Activated CD8-positive, alpha-beta memory T cell treated with anti-CD3 and anti-CD28 coated beads, Interleukin-2, amount 50 U/mL, for 1 hour (primary cell): ENCODE measurements around the gene DAB2IP.
"Not testable (repeated sequence)": the region's sequence is repeated elsewhere in the genome, so short reads cannot be mapped to it uniquely, and the experiment has no call there.

Experiments
- DNase-seq: peaks from one replicate; pipeline ENCODE4 v3.0.0-alpha.2; 2020; ENCODE audit errors: extremely low read depth

Gene DAB2IP

DNA sequence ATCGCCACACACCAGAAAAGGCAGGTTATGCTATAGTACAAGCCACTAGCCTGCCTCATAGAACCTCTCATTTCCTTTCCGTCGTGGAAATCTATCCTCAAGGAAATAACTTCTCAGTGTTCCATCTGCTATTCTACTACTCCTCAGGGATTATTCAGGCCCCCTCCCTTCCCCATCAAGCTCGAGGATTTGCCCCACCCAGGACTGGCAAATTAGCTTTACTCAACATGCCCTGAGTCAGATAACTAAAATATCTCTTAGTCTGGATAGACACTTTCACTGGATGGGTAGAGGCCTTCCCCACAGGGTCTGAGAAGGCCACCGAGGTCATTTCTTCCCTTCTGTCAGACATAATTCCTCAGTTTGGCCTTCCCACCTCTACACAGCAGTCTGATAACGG is 142.9 kb downstream of the DAB2IP start:
- DNase-seq = not testable (repeated sequence)

DNA sequence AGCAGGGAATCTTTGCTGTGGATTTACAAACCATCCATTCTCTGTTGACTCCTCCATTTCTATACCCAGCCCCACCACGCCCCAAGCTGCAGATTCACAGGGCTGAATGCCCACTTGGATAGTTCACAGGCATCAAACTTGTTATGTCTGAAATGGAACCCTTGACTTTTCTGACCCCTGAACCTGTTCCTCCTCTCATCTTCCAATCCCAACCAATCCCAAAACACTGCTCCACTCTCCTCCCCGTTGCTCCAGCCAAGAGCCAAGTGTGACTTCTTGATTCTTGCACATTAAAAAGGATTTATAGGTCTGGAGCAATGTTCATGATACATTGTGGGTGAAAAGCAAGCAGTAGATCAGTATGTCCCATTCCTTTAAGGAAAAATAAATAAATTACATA is 145.6 kb downstream of the DAB2IP start:
- DNase-seq = no peak

- DNase-seq = no peak
Measured at GRCh38 chr9:121798941-121799340, 147.5 kb downstream of the DAB2IP start.

GRCh38 chr9:121800376-121800775 is 148.9 kb downstream of the DAB2IP start:
- DNase-seq = no peak

GRCh38 chr9:121801579-121801978 is 150.1 kb downstream of the DAB2IP start:
- no peak for DNase-seq

GRCh38 chr9:121802753-121803152 is 151.3 kb downstream of the DAB2IP start:
- no peak for DNase-seq

- DNase-seq = no peak
Measured at GRCh38 chr9:121807069-121807822, 155.8 kb downstream of the DAB2IP start.

DNA sequence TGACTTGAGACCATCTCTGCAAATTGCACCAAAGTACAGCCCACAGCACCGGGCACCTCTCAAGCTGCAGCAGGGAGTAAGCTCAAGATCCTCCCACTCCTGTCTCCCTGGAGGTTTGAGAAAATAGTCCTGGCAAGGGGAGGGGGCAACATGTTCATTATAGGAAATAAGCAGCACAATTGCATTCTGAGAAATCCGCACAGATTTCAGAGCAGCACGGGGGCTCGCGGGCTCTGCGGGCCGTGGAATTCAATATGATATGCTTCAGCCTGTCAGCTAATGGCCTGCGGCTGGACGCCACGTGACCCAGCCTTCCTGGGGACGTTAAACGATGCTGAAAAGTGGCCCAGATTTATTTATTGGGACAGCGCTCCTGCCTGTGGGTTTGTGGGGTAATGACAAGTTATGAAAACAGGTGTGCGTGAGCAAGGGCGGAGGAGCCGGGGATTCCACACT is 156.4 kb downstream of the DAB2IP start:
- DNase-seq = no peak

GRCh38 chr9:121808781-121809180 is 157.3 kb downstream of the DAB2IP start:
- DNase-seq = no peak

DNA sequence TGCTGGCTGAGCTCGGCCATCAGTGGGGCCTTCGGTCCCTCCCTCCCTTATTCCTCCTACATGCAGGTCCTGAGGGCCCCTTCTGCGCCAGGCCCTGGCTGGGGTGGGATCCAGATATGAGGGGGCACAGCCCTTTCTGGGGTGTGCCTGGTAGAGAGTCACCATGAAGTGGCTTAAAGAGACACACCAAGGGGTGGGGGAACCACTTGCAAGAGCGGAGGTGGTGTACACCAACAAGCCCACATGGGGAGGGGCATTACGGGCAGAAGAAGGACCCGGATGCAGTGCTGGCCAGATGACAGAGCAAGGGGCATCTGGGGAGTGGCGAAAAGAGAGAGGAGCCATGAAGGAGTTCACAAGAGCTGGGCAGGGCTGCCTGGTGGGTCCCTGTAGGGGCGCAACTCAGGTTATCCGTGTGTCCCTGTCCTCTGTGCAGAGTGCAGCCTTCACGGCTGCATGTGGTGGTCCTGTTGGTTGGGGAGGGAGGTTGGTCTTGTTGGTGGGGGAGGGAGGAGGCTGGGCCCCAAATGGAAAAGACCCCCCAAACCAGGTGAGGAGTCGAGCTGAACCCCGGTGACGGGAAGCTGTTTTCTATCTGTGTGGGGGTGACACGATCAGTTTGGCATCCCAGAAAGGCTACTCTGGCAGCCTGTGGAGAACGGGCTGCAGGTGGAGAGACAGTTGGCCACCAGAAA is 158.1 kb downstream of the DAB2IP start:
- DNase-seq = no peak

GRCh38 chr9:121810489-121810888 is 159.1 kb downstream of the DAB2IP start:
- no peak for DNase-seq

GRCh38 chr9:121811140-121811539 is 159.7 kb downstream of the DAB2IP start:
- DNase-seq = no peak

DNA sequence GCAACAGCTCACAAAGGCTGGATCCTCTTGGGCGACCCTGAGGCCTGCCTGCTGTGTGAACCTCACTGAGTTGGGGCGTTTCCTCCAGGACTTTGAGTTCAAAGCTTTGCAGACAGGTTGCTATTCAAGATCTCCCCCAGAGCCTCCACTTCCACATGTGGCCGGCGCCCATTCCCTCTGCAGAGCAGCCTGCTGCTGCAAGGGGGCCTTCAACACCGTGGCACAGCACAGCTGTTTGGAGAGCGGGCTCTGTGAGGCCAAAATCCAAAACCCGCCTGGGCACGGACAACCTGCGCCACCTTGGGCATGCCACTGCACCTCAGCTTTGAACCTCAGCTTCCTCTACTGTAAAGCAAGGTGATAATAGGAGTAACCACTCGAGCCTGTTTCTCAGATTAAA is 160.3 kb downstream of the DAB2IP start:
- DNase-seq = no peak

- DNase-seq = no peak
Measured at GRCh38 chr9:121812159-121812735, 160.8 kb downstream of the DAB2IP start.

GRCh38 chr9:121813519-121814210 is 162.2 kb downstream of the DAB2IP start:
- no peak for DNase-seq

DNA sequence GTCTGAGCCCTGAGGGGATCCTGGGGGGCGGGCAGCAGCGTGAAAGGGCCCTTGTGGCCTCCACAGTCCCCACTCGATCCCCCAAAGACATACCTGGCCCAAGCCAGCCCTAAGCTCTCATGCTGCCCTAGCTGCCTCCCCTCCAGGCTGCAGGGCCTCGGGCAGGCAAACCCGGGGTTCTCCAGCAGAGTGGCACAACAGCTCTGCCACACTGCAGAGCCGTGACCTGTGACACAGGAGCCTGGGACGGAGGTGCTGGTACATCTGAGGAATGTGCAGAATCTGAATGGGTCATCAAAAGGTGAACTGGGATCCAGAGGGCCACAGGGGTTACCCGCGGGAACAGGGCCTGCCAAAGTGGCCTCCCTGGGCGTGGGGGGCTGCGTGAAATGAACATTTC is 163.2 kb downstream of the DAB2IP start:
- no peak for DNase-seq

- no peak for DNase-seq
Measured at GRCh38 chr9:121815084-121815483, 163.7 kb downstream of the DAB2IP start.

DNA sequence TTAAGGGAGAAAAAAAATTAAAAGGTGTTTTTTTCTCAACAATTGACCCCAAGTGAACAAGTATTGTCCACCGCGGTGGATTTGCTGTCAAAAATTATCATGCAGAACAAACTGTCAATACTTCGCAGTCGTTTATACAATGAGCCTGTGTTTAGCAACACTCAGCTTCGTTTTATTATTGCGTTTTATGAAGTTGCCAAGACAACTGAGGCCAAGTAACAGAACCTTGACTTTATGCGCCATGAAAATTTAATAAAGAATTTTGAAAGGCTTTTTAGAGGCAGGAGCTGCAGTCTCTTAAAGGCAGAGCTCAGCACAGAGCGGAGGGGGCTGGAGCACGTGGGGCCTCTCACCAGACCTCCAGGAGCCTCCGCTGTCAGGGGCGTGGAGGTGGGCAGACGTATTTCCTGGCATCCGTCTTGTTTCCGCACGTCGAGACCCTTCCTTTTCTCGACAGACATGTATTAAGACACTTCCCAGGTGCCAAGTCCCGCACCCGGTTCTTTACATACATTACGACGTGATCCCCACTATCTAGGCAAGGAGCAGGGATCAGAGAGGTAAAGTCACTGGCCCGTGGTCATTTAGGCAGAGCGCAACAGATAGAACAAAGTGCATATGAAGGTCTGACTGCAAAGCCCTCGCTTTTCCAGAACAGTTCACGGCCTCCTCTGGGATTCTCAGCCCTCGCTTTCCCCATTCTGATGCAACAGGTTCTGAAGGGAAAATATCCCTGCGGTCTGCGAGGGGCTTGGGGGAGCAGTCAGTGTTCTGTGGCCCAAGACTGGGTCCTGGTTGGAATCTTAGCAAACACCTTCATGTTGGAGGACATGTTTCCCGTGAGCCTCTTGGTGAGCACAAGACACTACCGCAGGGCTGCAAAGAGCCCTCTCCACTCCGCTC is 164.4 kb downstream of the DAB2IP start:
- DNase-seq = no peak

DNA sequence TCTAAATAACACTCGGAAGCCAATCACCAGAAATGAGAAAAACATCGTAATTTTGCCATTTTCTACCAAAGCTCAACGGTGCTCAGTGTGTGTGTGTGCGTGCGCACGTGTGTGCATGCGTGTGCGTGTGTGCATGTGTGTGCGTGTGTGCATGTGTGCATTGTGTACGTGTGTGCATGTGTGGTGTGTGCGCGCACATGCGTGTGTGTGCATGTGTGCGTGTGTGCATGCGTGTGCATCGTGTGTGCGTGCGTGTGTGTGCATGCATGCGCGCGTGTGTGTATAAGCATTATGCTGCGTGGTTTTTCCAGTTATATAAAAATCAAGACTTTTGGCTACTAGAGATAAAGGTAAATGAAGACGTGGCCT is 165.0 kb downstream of the DAB2IP start:
- DNase-seq = no peak

DNA sequence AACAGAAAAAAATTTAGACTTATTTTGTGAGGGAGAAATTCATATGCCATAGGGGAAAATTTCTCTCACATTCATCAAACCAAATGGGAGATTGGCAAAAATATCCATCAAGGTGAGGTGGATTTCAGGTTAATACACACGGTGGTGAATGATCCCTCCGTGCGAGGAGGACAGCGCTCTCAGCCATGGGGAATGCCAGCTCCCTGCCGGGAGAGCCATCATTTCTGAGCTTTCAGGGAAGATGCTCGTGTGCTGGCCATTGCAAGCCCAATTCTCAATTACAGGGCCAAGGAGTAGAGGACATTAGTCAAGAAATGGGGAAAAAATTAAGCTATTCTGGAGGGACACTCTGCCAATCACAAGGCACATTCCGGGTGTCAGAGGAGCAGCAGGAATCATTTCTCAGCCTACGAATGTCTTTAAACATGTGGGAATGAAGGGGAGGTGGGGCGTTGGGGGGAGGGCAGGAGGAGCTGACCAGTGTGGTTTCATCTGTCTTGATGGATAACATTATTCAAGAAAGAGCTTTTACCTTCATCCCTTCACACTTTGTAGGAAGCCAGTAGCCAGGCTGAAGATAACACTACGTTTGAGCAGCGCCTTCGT is 165.5 kb downstream of the DAB2IP start:
- DNase-seq = no peak

- no peak for DNase-seq
Measured at GRCh38 chr9:121817476-121817875, 166.0 kb downstream of the DAB2IP start.
